ENCODE data around the gene GLIS1.

Gene GLIS1

GRCh38 chr1:53669621-53670191 lies 69.3 kb downstream of the GLIS1 start:
- no peak overlapping the region for H3K4me3 ChIP-seq (ENCODE audit: low read depth, low read length)
- TF ChIP-seq, protein P1, sequence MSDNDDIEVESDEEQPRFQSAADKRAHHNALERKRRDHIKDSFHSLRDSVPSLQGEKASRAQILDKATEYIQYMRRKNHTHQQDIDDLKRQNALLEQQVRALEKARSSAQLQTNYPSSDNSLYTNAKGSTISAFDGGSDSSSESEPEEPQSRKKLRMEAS (IDR thresholded peaks at IDR 0.05; ENCODE audit: low read depth, low read length), result no peak
- TF ChIP-seq, protein P2, sequence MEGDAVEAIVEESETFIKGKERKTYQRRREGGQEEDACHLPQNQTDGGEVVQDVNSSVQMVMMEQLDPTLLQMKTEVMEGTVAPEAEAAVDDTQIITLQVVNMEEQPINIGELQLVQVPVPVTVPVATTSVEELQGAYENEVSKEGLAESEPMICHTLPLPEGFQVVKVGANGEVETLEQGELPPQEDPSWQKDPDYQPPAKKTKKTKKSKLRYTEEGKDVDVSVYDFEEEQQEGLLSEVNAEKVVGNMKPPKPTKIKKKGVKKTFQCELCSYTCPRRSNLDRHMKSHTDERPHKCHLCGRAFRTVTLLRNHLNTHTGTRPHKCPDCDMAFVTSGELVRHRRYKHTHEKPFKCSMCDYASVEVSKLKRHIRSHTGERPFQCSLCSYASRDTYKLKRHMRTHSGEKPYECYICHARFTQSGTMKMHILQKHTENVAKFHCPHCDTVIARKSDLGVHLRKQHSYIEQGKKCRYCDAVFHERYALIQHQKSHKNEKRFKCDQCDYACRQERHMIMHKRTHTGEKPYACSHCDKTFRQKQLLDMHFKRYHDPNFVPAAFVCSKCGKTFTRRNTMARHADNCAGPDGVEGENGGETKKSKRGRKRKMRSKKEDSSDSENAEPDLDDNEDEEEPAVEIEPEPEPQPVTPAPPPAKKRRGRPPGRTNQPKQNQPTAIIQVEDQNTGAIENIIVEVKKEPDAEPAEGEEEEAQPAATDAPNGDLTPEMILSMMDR (IDR thresholded peaks at IDR 0.05; ENCODE audit: low read depth, low read length), result no peak
- TF ChIP-seq POLR2A (IDR thresholded peaks at IDR 0.05; ENCODE audit: extremely low read depth, insufficient read length) (no peak), MYC (IDR thresholded peaks at IDR 0.05; ENCODE audit: low read depth, low read length) (no peak)
- no peak for DNase-seq (ENCODE audit: low read depth)

- DNase-seq (ENCODE audit: low read depth), result no peak
- no peak overlapping the region for H3K4me3 ChIP-seq (ENCODE audit: low read depth, low read length)
- TF ChIP-seq POLR2A (IDR thresholded peaks at IDR 0.05; ENCODE audit: extremely low read depth, insufficient read length) (no peak), MYC (IDR thresholded peaks at IDR 0.05; ENCODE audit: low read depth, low read length) (no peak)
- TF ChIP-seq, protein P1 (IDR thresholded peaks at IDR 0.05; ENCODE audit: low read depth, low read length), result no peak
- TF ChIP-seq, protein P2 (IDR thresholded peaks at IDR 0.05; ENCODE audit: low read depth, low read length), result no peak
Measured at GRCh38 chr1:53666566-53666965, 72.4 kb downstream of the GLIS1 start.

DNA sequence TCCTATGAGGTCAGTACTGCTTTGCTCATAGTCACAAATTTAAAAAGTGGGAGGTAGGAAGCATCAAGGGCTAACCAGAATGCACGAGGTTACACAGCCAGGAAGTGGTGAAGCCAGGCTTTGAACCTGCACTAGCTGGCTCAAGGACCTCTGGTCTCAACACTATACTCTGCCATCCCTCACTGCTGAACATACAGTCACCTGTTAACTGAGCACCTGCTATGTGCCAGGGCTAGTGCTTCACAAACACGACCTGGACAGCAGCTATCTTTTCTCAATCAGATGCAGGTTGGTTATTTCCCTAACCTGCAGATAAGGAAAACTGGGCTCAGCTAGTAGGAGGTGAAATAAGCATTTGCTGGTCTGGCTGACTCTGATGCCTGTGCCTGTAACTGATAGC lies 73.0 kb downstream of the GLIS1 start:
- TF ChIP-seq MYC (IDR thresholded peaks at IDR 0.05; ENCODE audit: low read depth, low read length) (no peak), POLR2A (IDR thresholded peaks at IDR 0.05; ENCODE audit: extremely low read depth, insufficient read length) (no peak)
- TF ChIP-seq, protein P2 (IDR thresholded peaks at IDR 0.05; ENCODE audit: low read depth, low read length), result no peak
- TF ChIP-seq, protein P1 (IDR thresholded peaks at IDR 0.05; ENCODE audit: low read depth, low read length), result no peak
- DNase-seq (ENCODE audit: low read depth), result no peak
- H3K4me3 ChIP-seq (ENCODE audit: low read depth, low read length), result no peak overlapping the region

- H3K4me3 ChIP-seq (ENCODE audit: low read depth, low read length), result no peak overlapping the region
- TF ChIP-seq MYC (IDR thresholded peaks at IDR 0.05; ENCODE audit: low read depth, low read length) (no peak), POLR2A (IDR thresholded peaks at IDR 0.05; ENCODE audit: extremely low read depth, insufficient read length) (no peak)
- TF ChIP-seq, protein P2 (IDR thresholded peaks at IDR 0.05; ENCODE audit: low read depth, low read length), result no peak
- TF ChIP-seq, protein P1 (IDR thresholded peaks at IDR 0.05; ENCODE audit: low read depth, low read length), result no peak
- DNase-seq (ENCODE audit: low read depth), result no peak
Measured at GRCh38 chr1:53663529-53664300, 75.2 kb downstream of the GLIS1 start.

DNA sequence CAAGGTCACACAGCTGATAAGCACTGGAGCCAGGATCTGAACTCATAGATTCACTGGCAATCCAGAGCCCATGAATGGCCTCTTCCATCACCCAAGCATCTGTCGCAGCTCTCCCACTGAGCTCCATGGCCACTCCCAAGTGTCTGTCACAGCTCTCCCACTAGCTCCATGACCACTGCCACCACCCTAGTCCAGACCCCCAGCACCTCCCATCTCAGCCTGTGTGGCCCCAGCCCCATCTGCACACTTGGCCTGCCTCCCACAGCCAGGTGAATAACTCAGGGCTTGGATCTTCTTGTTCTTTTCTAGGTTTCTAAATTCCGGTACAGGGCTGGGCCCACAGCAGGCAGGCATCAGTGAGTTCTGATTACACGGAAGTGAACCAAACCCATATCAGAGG lies 76.0 kb downstream of the GLIS1 start:
- H3K4me3 ChIP-seq (ENCODE audit: low read depth, low read length), result no peak overlapping the region
- TF ChIP-seq, protein P1 (IDR thresholded peaks at IDR 0.05; ENCODE audit: low read depth, low read length), result no peak
- TF ChIP-seq, protein P2 (IDR thresholded peaks at IDR 0.05; ENCODE audit: low read depth, low read length), result no peak
- TF ChIP-seq MYC (IDR thresholded peaks at IDR 0.05; ENCODE audit: low read depth, low read length), result no peak
- TF ChIP-seq POLR2A (IDR thresholded peaks at IDR 0.05; ENCODE audit: extremely low read depth, insufficient read length), result no peak
- no peak for DNase-seq (ENCODE audit: low read depth)

Data from NB4 (cell line).